ENCODE data around the gene VEPH1.

DNA sequence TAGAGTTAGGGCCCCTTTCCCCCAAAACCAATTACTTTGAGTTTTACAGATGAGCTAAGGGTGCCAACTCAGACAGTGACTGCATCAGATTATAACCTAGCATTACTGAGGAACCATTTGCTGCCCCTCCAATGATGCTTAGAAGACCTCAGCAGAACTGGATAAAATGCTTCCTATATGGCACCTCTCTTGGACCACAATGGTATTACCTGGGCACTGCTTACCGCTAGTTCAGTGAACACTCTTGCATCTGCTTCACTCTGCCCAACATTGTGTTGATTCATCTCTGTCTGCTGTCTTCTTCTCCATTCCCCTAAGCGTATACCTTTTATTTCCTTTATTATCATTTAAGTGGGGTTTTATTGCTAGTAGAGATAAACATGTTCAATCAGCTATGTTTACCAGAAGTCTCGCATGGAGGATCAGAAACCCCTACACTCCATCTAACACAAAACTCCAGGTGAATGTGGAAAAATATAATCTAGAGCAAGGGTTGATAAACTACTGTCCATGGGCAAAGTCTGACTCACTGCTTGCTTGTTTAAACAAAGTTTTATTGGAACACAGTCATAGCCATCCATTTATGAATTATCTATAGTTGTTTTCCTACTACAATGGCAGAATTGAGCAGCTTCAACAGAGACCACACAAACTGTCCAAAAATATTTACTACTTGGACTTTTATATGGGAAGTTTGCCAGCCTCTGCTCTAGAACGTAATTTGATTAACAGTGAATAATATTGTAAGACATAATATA lies 166.8 kb downstream of the VEPH1 start:
- no peak for TF ChIP-seq GATA2 (IDR thresholded peaks at IDR 0.05; ENCODE audit: low read depth, low read length)
- no peak for TF ChIP-seq GATA3 (IDR thresholded peaks at IDR 0.05; ENCODE audit: low read depth, low read length)
